GM12892 (cell line): ENCODE results near the gene MAGI2.

Experiments
- POLR2A ChIP-seq: IDR thresholded peaks from 2 replicates; pipeline ENCODE4 v1.6.1; 2011; ENCODE audit warnings: low read depth, low read length, control low read depth
- TAF1 ChIP-seq: IDR thresholded peaks from 2 replicates; pipeline ENCODE4 v1.6.1; 2011; ENCODE audit warnings: low read depth, mild to moderate bottlenecking, control low read depth, low read length, borderline replicate concordance

GRCh38 chr7:78101076-78101475, 1352.4 kb downstream of the MAGI2 start:
- TF ChIP-seq POLR2A, result no peak
- no peak for TF ChIP-seq TAF1
